HG03457 (cell line): Measurements from ENCODE around the gene EXTL2.
A peak's percentile ranks its signal among the peaks of the same experiment; 100 is the strongest.
"Not testable (repeated sequence)": the region's sequence is repeated elsewhere in the genome, so short reads cannot be mapped to it uniquely, and the experiment has no call there.

Experiments
- ATAC-seq: cut with Tn5 transposase; IDR thresholded peaks from one replicate; pipeline ENCODE4 v1.9.1; 2021; ENCODE audit warnings: moderate number of reproducible peaks; ENCODE audit not compliant: unreplicated experiment

Gene EXTL2

DNA sequence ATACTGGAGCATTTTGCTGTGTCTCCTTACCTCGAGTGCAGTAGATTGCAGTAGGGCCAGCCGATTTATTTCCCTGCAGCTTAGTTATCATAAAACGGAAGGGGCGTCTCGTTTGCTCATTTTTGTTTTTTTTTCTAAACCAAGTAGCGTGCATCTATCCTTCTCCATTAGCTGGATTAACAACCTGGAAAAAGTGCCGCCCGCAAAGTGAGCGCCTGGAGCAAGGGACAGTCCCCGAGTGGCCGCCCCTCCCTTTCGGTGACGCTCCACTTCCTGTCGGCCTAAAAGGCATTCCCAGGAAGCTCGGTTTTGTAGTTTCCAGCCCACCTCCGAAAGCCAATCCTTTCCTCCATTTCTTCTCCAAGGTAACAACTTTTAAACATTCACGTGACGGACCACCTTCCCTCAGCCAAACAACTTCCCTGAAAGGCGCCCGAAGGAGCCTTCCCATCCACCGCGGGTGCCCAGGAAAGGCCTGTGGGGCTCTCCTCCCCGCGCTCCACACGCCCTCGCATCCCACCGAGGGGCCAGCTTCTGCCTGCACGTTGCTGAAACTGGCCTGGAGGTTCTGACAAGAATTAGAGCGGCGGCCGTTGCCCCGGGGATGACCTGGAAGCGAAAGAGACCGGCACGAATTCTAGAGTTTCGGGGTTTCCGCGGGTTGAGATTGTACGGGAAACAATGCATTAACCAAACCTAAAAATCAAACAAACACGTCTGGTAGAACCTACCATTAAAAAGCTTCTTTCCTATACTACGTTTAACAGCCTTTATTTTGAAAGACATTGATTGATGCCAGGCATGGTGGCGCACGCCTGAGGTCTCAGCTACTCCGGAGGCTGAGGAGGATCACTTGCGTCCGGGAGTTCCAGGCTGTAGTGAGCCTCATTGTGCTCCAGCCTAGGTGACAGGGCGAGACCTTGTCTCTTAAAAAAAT is at the start of gene EXTL2:
Gene EXTL2, minus strand, starts transcription at position 240 of the 937 bp plus-strand sequence. CDS start 6,085 bp downstream, outside the sequence.
- ATAC-seq: peak; percentile 36

GRCh38 chr1:100943533-100943932 is 48.9 kb upstream of the EXTL2 start:
- ATAC-seq: no peak

GRCh38 chr1:100942304-100943046 is 47.8 kb upstream of the EXTL2 start:
- no peak for ATAC-seq

- ATAC-seq: no peak
These were observed 47.1 kb upstream of the EXTL2 start for GRCh38 chr1:100941580-100942216.

DNA sequence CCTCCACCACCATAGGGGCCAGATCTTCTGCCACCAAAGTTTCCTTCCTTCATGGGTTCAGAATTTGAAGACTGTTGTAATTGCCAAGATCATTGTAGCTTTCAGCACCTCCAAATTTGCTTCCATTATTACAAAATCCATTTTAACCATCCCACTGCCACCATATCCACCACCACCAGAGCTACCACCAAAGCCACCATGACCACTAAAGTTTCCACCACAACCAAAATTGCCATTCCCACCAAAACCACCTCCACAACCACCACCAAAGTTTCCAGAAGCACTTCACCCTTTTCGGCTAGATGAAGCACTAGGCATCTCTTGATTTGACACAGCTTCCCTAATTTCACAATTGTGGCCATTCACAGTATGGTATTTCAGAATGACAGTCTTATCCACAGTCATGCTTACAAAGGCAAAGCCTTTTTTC is 46.5 kb upstream of the EXTL2 start:
- ATAC-seq: no peak

DNA sequence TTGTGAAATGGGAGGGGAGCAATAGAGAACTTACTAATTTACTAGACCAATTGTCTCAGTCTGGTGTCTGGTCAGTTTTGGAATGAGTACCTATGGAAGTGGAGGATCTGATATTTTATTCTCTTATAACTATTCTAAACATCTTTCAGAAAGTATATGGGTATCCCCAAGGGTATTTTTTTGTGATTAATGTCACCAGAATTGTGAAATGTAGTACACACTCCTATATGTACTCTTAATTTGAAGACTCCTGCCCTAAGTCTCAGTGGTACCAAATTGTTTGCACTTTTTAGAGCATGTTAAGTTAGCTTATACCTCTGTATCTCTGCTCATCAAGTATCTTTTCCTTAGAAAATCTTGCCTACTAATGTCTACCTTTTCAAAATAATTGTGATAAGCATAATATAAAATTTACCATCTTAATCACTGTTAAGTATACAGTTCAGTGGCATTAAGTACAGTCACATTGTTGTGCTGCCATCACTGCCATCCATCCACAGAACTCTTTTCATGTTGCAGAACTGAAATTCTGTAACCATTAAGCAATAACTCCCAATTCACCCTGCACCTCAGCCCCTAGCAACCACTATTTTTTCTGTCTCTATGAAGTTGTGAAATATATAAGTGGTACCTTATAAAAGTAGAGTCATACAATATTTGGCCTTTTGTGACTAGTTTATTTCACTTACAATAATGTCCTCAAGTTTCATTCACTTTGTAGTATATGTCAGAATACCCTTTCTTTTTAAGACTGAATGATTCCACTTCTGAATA is 41.7 kb upstream of the EXTL2 start:
- no peak for ATAC-seq

DNA sequence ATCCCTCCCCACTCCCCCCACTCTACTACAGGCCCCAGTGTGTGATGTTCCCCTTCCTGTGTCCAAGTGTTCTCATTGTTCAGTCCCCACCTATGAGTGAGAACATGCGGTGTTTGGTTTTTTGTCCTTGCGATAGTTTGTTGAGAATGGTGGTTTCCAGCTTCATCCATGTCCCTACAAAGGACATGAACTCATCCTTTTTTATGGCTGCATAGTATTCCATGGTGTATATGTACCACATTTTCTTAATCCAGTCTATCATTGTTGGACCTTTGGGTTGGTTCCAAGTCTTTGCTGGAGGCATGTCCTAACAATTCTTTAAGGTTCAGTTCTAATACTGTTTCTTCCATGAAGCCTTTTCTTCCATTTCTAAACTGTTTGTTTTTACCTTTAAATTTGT is 38.9 kb upstream of the EXTL2 start:
- not testable (repeated sequence) for ATAC-seq

DNA sequence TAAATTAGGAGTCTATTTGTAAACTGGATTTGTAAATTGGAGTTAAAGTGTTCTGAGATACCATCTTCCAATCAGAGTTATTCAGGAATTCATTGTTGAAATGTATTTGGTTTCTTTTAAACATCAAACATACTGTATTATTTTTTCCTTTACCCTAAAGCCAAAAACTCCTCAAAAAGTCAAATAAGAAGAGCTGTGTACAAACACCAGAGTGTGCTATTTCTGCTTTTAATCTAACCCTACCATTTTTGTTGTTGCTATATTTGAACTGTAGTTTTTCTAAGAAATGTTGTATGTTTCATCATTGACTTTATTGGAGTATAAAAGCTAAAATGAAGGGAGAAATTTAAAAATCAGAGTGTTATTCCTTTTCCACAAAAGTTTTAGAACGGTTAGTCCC is 37.1 kb upstream of the EXTL2 start:
- ATAC-seq: no peak

- no peak for ATAC-seq
These were observed 35.9 kb upstream of the EXTL2 start for GRCh38 chr1:100930494-100930893.

DNA sequence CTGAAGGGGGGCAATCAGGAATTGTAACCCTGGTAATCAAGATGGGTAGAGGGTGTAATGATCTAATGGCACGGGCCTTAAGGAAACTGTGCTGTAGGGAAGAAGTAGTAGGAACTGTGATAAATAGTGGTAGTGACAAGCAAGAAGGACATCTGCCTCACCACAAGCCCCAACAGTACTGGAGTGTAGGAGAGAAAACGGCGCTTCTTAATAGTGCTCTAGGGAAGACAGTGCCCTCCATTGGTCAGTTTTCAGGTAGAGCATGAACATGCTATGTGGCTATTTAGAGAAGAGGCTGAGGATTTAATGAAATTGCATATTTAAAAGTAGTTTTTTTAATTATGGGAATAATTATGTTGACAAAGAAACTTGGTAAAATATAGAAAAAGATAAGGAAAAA is 33.5 kb upstream of the EXTL2 start:
- no peak for ATAC-seq

GRCh38 chr1:100927276-100927675 is 32.6 kb upstream of the EXTL2 start:
- ATAC-seq: no peak

DNA sequence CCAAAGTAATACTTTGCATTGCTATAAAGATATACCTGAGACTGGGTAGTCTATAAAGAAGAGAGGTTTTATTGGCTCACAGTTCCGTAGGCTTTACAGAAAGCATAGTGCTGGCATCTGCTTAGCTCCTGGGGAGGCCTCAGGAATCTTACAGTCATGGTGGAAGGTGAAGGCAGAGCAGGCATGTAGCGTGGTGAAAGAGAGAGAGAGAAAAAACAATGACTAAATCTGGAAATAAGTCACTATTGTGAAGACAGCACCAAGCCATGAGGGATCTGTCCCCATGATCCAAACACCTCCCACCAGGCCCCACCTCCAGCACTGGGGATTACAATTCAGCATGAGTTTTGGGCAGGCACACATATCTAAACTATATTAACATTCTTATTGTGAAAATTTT is 31.6 kb upstream of the EXTL2 start:
- ATAC-seq: no peak

DNA sequence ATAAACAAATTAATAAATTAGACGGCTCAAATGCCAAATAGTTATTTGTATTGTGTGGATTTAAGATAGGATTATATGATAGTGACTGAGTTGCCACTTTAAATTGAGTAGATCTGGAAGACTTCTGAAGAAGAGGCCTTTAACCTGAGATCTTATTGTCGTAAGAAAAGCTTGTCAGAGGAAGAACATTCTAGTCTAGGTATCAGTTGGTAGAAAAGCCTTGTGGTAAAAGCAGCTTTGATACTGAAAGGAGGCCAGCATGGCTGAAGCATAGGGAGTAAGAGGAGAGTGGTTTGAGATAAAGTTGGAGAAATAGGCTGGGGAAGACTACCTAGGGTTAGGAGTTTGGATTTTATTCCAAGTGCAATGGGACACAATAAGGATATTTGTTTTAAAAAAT is 30.3 kb upstream of the EXTL2 start:
- no peak for ATAC-seq

GRCh38 chr1:100924212-100924611 is 29.6 kb upstream of the EXTL2 start:
- no peak for ATAC-seq

DNA sequence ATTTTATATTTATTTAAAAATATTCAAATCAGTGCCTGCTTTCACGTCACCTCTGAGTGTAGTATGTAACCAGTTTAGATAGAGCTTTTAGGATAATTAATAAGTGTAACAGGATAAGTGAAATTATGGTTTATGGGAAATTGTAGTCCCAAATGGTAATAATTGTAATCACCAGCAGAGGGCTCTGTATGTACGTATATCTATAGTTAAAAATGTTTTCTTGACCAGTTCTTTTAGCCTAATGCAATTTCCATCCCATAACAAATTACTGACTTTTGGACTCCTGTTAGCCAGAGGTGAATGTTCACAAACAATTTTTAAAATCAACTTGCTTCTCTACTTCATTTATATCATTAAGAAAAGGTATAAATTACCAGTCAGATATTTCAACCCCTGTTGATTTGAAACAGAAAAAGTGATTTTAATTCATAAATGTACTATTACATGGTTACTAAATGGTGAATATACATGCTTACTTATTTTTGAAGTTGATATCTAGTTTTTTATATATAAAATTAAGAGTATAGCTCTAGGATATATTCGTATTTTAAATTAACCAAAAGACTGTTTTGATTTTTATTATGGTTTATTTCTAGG is 26.6 kb upstream of the EXTL2 start:
- ATAC-seq: no peak

DNA sequence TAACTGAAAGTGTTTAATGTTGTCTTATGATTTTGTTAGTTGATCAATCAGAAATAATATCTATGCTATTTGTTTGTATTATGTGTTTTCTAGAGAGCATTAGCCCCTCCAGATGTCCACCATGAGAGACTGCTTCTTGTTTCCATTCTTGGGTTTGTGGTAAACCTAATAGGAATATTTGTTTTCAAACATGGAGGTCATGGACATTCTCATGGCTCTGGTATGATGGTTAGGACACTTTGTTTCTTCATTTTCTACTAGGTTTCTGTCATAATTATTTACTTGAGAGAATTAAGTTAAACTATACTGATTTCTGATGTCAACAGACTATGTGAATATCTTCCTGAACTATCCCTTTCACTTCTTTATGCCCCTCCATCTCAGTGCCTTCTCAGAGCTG is 17.4 kb upstream of the EXTL2 start:
- no peak for ATAC-seq

DNA sequence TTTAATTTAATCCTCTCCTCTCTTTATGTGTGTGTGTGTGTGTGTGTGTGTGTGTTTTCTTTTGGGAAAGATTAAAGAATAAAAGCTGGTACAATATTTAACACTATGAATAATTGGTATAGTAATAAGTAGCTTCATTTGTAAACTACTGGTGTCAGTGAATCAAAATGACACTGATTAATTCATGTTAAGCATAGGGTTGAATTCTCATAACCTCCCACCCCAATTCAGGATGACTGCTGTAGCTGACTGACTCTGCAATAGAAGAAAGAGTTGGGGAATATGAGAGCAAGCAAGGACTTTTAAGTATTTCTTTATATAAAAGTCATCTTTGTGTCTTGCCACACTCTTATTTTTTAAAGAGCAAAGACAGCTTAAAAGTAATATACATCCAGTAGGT is 14.4 kb upstream of the EXTL2 start:
- ATAC-seq: no peak

DNA sequence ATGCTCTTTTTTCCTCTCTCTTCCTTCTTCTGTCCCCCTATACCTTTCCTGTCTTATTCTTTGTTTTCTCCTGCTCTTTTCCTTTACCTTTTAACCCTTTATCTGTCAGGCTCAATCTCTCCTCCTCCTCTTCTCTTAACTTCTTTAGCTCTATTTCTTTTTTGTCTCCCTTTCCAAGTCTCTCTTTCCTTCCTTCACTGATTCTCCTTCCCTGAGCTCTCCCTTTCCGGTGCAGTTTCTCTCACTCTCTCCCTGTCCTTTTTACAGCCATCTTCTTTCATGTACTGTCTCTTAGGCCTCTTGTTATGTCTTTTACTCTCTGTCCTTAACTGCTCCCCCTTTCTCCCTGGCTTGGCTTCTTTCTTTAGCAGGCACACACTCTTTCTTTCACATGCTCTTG is 13.2 kb upstream of the EXTL2 start:
- ATAC-seq: no peak

DNA sequence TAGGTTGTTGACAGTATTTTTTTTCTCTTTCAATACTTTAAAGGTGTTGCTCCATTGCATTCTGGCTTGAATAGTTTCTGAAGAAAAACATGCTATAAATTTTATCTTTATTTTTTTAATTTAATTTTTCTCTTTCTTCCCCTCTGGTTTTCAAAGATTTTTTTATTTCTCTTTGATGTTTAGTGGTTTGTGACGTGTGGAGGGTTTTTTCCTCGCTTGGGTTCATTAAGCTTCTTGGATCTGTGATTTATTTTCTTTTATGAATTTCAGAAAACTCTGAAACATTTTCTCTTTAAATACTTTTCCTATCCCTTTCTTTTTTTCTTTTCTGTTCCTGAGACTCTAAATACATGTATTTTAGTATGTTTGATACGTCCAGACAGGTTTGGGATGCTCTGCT is 10.5 kb upstream of the EXTL2 start:
- ATAC-seq: no peak

DNA sequence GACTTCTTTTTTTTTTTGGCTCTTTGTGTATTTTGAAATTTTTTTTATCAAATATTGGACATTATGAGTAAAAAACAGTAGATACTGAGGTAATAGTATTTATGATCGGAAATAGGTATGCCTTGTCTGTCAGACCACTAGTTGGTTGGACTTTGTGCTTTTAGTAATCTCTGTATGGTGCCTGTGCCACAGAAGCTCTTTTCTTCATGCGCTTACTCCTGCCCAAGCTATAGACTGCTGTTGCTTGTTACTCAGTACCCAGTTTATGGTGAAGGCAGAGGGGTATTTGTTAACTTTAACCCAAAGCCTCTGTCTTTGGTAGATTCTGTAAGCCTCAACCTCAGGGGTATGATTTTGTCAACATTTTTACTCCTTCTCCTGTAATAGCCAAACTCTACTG is 9.9 kb upstream of the EXTL2 start:
- no peak for ATAC-seq
